ENCODE data around the gene NKAIN4. TPM values are rescaled to one million over a fixed set of nuclear protein-coding genes. Genes with fewer than 3 reads are reported as not detected.
"Not testable (repeated sequence)": the region's sequence is repeated elsewhere in the genome, so short reads cannot be mapped to it uniquely, and the experiment has no call there.

Gene NKAIN4
- total RNA-seq, 1 experiment from 2014 or later: not detected

DNA sequence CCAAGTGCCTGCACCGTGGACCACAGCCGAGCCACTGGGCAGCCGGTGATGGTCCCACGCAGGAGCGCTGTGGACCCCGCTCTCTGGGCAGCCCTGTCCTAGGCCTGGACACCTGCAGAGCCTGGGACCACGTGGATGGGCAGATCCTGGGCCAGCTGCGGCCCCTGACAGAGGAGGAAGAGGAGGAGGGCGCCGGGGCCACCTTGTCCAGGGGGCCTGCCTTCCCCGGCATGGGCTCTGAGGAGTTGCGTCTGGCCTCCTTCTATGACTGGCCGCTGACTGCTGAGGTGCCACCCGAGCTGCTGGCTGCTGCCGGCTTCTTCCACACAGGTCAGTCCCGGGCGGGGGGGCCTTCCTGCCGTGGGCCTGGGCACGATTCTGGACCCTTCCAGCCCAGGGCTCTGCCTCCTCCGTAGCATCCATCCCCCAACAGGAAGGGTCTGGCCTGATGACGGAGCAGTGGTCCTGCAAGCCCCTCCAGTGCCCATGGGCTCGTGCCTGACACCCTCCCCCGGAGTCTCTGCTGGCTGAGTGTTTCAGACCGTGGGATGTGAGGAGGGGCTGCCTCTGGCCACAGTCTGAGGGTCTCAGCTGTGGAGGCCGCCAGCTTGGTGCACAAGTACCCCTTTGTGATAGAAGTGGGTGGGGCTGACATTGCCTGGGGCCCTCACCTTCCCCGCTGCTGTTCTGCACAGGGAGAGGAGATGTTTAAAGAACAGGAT is 18.0 kb downstream of the NKAIN4 start:
- no peak for DNase-seq (ENCODE audit: low read depth)

DNA sequence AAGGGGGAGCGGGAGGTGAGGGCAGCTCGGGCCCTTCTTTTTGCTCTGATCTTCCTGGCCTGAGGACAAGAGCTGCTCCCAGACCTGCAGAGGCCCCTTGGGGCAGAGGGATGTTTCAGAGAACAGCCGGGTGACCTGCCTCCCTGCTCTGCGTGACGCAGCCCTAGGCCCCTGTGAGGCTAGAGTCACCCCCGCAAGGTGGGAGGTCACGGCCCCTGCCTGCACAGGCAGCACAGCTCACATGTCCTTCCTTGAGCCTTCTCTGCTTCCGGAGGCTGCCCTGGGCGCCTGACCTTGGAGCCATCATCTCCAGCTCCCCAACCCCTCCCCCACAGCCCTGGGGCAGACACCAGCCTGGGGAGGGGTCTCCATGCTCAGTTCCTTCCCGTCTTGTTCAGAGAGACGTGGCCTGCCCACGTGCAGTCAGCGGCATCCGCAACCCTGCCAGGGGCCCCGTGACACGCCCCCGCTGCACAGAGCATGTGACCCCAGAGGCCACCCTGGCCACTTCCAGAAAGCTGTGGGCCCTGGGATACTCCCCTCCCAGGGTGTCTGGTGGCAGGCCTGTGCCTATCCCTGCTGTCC is 18.8 kb downstream of the NKAIN4 start, which contains the start of gene BIRC7:
Gene BIRC7 (plus strand): TSS at position 507 of the 585 bp plus-strand sequence. CDS start 192 bp downstream, outside the sequence.
- DNase-seq (ENCODE audit: low read depth): no peak

DNA sequence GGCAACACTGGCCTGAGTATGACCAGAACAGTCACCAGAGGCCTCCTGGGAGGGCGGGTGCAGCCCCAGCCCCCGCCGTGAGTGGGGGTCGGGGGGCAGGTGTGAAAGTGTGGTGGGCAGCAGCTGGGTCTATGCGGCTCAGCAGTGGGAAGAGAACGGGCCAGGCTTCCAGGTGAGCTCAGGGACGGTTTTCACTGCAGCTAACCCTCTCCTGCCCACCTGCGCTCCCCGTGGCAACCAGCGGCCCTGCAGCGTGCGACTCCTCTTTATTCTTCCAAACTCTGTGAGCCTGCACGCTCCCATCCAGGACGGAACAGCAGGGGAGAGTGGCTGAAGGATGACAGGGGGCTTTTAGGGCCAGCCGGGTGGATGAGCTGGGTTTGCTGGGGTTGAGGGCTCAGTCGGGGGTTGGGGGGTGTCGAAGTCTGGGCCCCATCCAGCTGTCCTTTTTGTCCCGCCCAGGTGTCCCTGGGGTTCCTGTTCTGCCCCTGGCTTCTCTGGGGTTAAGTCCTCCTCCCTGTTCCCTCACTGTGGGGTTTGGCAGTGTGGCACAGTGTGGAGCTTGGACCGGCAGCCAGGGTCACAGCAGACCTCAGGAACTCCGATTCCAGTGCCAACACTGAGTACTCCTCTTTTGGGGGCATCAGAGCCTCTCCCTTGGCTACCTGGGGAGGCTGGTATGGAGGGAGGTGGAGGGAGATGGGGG is 19.4 kb downstream of the NKAIN4 start:
- DNase-seq (ENCODE audit: low read depth): no peak

DNA sequence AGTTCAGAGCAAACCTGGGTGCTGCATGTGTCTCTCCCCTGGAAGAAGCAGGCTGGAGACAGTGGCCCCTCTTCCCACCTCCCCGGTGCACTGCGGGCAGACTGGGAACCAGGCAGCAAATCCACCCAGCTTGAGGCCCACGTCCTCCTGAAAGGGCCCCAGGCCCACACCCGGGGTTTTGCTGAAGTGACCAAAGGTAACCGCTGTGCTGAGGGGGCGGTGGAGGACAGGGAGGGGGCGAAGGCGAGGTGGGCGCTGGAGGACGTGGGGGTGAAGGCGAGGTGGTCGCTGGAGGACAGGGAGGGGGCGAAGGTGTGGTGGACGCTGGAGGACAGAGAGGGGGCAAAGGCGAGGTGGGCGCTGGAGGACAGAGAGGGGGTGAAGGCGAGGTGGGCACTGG is 20.3 kb downstream of the NKAIN4 start:
- no peak for DNase-seq (ENCODE audit: low read depth)

DNA sequence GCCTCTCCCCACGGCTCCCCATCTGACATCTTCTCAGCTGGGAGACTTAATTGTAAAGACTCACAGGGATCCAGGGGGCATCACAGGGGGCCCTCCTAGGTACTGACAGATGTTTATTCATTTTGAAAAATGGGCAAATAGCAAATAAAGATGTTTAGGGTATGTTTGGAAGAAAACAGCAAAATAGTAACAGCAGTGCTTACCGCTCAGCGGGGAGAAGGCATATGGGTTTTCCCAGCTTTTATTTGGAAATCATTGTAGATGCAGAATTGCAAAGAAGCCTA is 21.3 kb downstream of the NKAIN4 start:
- DNase-seq (ENCODE audit: low read depth): no peak

DNA sequence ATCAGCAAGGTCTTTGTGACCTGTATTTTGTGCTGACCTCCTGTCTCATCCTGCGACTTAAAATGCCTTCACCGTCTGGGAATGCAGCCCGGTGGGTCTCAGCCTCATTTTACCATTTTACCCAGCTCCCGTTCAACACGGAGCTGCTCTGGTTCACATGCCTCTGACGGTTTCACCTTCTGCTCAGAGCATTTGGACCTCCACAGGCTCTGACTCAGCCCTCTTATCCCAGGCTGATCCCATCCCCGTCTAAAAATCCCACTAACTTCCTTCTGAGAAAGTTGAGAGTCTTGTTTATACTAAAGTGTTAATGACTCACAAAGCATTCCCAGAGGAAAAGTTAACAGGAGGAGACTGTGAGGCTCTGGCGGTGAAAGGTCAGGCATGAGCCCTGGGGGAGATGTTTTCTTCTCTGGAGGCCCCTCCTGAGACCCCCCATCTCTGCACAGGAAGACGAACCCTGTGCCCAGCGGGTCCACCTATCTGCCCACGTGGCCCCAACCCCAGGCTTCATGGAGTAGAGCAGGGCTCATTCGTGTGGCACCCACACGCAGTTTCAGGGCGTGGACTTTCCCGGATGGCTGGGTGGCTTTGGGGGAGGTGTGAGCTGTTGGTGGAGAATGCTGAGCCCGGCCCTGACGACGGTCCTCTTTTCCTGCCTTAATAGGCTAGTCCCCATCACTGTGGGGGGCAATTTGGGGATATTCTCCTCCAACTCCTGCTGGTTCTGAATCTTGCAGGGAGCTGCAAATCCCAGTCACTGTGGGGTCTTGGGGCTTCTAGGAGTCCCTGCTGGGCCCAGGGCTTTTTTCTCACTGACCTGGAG is 21.8 kb downstream of the NKAIN4 start:
- peak; percentile 90 for DNase-seq (ENCODE audit: low read depth)

DNA sequence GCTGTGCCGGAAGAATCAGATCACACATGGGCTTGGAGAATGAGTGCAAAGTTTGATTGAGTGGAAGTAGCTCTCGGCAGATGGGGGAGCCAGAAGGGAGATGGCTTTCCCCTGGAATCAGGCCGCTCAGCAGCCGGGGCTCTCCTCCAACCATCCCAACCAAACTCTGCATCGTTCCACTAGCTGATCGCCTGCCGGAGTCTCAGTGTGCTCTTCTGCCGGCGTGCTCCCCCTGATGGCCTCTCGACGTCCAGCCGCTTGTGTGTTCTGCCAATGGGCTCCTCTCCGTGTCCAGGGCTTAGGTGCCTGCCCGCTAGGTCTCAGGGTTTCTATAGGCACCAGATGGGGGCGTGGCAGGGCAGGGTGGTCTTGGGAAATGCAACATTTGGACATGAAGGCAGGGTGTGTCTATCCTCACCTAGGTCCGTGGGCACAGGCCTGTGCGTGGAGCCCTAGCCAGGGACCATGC is 23.4 kb downstream of the NKAIN4 start:
- peak; percentile 63 for DNase-seq (ENCODE audit: low read depth)

DNA sequence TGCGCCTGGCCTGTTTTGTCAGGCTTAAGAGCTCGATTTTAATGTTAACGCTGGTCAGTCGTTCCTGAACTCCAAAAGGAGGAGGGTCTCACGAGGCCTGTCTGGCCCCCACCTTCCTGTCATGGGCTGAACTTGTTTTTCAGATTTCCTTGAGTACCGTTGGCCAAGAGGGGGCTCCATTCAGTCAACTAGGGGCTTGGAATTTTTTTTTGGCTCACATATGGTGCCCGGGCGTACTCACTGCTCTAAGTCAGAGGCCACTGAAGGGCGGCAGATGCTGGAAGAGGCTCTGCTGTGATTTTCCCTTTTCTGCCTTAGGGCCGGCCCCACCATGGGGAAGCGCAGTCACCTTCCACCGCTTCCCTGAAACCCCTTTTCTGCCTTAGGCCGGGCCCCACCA is 25.5 kb downstream of the NKAIN4 start:
- DNase-seq (ENCODE audit: low read depth): no peak

DNA sequence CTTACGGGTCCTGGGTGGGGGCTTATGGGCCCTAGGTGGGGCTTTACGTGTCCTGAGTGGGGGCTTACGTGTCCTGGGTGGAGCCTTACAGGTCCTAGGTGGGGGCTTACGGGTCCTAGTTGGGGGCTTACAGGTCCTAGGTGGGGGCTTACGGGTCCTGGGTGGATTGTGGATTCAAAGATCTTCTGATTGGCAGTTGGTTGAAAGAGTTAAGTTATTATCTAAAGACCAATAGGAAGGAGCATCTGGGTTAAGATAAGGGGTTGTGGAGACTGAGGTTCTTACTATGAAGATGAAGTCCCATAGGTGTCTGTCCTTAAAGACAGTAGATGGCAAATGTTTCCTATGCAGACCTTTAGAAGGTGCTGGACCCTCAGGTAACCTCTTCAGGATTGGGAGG is 27.0 kb downstream of the NKAIN4 start:
- DNase-seq (ENCODE audit: low read depth): no peak

DNA sequence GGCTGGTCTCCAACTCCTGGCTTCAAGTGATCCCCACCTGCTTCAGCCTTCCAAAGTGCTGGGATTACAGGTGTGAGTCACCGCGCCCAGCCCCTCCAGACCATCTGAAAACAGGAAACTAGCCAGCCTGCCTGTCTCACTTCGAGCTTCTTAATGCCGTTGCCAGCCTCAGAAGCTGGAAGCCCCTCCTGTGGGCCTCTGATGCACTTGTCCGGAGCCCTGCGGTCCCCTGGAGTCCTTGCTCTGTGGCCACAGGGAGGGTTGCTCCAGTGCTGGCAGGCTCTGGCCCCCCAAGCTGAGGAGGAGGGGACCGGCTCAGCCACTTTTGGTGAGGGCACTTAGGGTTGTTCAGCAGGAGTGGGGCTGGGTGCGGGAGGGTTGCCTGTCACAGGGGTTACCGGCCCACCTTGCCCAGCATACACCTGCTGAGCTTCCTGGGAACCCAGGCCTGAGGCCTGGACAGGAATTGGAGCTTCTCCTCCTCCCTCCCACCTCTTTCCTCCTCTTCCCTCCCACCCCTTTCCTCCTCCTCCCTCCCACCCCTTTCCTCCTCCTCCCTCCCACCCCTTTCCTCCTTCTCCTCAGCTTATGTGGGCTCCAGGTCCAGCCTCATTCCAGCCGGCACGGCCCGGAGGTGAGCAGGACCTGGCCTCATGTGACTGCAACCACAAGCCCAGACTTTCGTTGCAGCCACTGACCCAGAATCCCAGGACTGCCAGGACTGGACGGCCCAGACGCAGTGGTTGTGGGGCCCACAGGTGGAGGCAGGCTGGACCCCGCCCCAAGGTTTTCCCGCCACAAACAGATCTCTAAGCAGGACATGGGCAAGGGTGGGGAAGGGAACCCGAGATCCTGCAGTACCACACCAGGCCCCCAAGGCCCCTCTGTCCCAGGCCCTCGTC is 28.0 kb downstream of the NKAIN4 start:
- no peak for DNase-seq (ENCODE audit: low read depth)

DNA sequence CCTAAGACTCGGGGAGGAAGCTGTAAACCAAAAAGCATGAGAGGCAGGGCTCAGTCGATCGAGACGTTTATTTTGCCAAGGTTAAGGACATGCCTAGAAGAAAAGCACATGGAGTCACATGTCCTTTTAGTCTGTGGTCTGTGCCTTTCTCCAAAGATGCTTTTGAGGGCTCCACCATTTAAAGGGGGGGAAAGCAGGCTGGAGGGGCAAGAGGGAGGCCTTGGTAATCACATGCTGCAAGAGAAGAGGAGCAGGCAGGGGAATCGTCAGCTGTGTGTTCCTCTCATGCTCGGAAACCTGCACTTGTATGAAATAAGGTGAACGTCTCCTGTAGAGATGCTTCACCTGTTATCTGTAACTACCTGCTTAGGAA is 29.2 kb downstream of the NKAIN4 start:
- no peak for DNase-seq (ENCODE audit: low read depth)

DNA sequence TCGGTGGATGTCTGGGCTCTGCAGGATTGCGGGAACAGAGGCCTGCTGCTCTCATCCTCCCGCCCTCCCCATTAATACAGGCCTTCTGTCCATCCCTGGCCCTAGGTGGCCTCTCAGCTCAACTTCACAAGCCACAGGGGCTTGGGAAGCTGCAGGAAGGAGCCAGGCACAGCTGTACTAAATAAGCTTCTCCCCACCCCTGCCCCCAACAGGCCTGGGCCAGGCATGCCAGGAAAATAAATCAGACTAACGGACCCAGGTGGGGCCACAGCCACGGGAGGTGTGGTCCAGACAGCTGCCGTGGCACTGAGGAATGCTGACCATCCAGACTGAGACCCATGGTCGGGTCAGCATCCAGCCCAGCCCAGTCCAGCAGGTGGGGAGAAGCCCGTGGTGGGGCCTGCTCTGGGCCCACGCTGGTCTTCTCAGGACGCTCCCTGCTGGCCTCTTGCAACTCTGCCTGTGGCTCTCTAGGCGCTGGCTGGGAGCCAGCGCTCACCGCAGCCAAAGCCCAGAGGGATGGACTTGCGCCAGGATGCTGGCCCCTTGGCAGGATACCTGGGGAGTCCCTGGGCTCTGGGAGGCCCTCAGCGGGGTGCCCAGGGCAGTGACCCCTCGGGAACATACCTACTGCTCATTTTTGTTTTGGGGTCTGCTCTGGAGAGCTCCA is 29.7 kb downstream of the NKAIN4 start:
- peak; percentile 67 for DNase-seq (ENCODE audit: low read depth)

DNA sequence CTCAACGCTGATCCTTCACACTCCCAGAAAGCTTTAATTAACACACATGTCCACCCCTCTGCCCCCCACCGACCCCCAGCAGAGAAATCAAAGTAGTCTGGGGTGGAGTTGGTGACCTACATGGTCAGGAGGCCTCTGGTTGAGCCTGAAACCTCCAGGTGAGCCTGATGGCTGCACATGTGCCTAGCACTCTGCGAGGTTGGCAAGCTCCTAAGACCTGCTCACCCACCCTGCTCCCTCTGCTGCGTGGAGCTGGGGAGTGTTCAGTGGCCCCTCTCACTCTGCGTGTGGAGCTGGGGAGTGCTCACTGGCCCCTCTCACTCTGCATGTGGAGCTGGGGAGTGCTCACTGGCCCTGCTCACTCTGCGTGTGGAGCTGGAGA is 30.4 kb downstream of the NKAIN4 start:
- no peak for DNase-seq (ENCODE audit: low read depth)

DNA sequence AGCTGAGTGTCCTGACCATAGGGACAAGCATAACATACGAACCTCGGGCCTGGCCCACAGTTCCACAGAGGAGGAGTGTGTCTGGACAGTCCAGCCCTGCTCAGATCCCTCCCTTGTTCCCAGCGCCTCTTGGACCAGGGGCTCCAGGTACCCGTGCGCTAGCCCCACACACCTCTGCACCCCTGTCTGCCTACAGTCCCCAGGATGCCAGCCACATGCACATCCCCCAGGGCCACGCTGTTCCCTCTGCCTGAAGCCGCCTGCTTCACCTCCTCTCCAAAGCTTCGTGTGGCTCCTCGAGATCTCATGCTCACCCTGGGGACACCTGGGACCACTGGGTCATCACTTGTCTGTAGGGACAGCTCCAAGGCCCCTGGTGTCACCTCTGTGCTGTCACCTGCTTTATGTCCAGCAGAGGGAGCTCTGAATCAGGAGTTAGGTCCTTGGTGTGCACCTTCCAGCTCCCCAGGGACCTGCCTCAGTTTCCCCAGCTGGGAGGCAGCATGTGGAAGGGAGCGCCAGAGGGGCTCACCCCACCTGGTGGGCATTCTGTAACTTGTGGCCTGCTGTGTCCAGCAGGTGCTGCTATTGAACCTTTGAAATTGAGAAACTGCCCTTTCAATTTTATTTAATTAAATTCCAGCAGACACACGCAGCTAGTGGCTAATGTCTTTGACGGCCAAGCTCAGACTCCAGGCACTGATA is 31.0 kb downstream of the NKAIN4 start:
- DNase-seq (ENCODE audit: low read depth): peak; percentile 42

DNA sequence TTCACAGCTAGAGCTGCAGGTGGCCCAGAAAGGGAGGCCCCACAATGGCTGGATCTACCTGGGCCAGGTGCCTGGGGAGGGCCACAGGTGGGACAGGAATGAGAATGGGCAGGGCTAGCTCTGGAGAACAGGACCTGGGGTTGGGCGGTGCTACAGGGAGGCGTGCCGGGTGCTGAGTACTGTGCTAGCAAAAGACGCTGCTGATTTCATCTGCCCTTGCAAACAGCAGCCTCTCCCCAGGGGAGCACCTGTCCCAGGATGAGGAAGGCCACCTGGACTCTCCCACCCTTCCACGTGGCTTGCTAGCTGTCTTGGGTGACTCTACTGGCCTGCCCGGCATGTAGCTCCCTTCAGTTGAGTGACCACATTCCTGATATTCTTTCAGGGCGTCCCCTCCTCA is 31.7 kb downstream of the NKAIN4 start:
- DNase-seq (ENCODE audit: low read depth): no peak

DNA sequence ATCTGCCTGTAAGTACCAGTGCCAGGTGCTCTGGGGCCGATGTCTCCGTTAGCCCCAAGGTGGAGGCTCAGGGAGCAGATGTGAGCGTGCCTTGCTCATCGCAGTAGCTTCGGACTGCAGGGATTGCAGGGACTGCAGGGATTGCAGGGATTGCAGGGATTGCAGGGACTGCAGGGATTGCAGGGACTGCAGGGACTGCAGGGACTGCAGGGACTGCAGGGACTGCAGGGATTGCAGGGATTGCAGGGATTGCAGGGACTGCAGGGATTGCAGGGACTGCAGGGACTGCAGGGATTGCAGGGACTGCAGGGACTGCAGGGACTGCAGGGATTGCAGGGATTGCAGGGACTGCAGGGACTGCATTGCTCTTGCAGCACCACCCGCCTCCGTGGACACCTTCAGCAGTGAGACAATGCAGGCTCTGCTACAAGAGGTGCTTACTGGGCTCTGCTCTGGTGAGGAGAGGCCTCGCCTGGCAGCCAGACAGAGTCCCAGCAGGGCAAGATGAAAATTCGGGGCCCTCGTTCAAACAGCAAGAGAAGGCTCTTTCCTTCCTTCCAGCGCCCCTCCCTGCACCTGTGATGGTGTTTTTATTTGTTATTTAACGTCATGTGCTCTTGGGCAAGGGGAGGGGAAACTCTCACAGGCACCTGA is 32.7 kb downstream of the NKAIN4 start:
- not testable (repeated sequence) for DNase-seq (ENCODE audit: low read depth)

DNA sequence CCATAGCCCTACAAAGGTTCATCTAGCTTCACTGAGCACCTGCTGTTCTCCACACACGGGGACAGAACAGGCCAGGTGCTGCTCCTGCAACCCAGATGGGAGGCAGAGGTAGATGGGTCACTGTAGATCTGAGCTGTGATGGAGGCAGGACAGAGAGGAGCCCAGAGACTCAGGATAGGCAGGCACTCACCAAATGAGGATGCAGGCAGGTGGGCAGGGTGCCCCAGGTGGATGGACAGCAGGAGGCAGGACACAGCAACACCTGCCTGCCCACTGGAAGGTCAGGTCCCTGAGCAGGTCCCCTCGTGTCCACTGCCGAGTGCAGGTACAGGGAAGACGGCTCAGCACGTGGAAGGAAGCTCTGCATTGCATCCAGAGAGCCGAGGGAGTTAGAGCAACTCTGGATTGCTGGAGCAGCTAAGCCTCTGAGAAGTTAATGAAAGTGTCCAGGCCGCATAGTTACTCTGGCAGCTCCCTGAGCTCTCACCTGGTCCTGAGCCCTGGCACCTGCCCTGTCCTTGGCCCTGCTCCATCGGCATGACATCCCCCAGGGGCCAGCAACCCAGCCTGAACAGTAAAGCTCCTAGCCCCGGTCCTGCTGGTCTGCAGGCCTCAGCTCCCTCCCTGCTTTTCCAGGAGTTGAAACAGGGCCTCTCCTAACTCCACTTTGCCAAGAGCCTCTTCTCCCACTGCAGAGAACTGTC is 33.4 kb downstream of the NKAIN4 start:
- DNase-seq (ENCODE audit: low read depth): no peak

DNA sequence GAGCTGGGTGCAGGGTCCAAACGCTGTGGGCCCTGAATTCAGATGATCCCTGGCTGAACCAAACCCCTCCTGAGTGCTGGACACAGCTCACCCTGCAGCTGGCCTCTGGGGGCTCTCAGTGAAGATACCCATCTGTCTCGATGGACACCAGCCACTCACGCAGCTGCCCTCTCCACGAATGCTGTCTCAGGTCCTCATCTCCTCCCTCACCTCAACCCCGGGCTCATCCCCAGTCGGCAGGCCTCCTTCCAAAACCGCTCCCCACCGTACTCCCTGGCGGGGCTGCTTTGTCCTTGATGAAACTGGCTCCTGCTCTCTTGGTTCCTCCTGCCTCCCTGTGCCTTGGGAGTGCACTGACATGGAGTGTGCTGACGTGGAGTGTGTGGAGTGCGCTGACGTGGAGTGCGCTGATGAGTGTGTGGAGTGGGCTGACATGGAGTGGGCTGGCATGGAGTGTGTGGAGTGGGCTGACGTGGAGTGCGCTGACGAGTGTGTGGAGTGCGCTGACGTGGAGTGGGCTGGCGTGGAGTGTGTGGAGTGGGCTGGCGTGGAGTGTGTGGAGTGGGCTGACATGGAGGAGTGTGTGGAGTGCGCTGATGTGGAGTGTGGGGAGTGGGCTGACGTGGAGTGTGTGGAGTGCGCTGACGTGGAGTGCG is 34.3 kb downstream of the NKAIN4 start:
- no peak for DNase-seq (ENCODE audit: low read depth)

Measured in RPMI7951 (cell line).